ENCODE data around the gene LEAP2. TPM values are rescaled to one million over a fixed set of nuclear protein-coding genes. Genes with fewer than 3 reads are reported as not detected.

Gene LEAP2
- total RNA-seq, 1 experiment from 2014 or later, result 4.5 TPM

GRCh38 chr5:132860742-132861141 is 12.7 kb upstream of the LEAP2 start:
- BruUV-seq (replicated peaks), result no TSS peak
- Histone ChIP-seq H3K4me3 (no peak overlapping the region), H3F3A (ENCODE audit: insufficient read depth, low read depth) (no peaks in the 10 kb centered on the region), H3K4me2 (no peak overlapping the region), H3K27me3 (ENCODE audit: insufficient read depth, low read depth) (no peaks in the 10 kb centered on the region), H3K36me3 (ENCODE audit: low read depth) (no peaks in the 10 kb centered on the region), H2AFZ (no peak overlapping the region), H3K9me2 (ENCODE audit: insufficient read depth) (no peaks in the 10 kb centered on the region), H3K27ac (no peak overlapping the region), H3K4me1 (replicated peaks; ENCODE audit: insufficient read depth) (peaks cover 8% of the 10 kb centered on the region), H3K79me2 (ENCODE audit: low read depth) (no peaks in the 10 kb centered on the region), H3K9me3 (ENCODE audit: insufficient read depth, low read depth) (no peaks in the 10 kb centered on the region), H4K20me1 (ENCODE audit: insufficient read depth) (no peaks in the 10 kb centered on the region)
- no peak for DNase-seq
- TF ChIP-seq CTCF (conservative IDR thresholded peaks at IDR 0.05), result no peak
- TF ChIP-seq EZH2 (IDR thresholded peaks at IDR 0.05; ENCODE audit: low read depth), result no peak
- ChIA-PET CTCF (no interaction called here), POLR2A (ENCODE audit: unreplicated experiment) (no interaction called here)
- intact Hi-C loops (cut with micrococcal nuclease; ENCODE audit: unreplicated experiment), result loop anchor here (10.0 kb wide), 1 partner anchor 796 kb away; the partner anchor contains the start of gene IL3

DNA sequence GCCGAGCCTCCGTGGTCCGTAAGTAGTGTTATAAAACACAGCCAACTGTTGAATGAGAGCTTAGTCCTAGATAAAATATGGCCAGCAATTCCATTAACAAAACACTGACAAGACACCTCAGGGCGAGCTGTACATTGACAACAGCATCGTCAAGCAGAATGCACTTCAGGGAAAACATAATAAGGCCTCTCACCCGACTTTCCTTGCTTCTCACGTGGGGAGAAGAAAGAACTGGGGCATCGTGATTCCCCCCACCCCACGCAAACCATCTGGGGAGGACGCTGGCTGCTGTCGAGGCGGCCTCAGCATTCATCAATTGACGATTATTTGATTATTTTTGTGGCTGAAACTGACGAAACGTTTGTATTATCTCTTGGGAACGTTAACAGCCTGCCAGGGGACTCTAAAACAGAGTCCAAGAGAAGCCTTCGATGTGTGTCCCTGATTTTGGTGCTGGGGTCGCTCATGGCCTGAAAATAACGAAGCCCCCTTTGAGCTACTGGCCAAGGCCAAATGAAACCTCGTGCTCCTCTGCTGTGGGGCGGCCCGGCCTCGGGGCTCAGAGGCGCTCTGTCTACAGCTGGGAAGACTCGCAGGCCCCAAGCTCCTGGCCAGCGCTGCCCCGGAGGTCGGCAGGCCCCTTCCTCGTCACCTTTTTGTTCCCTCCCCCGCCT is 7.7 kb upstream of the LEAP2 start:
- Histone ChIP-seq H4K20me1 (ENCODE audit: insufficient read depth) (no peaks in the 10 kb centered on the region), H3K27ac (peak overlapping the region; percentile 69), H3K4me1 (replicated peaks; ENCODE audit: insufficient read depth) (peaks cover 18% of the 10 kb centered on the region), H3F3A (ENCODE audit: insufficient read depth, low read depth) (peaks cover 20% of the 10 kb centered on the region; the same call in 1 of the 2 replicates), H3K9me2 (ENCODE audit: insufficient read depth) (no peaks in the 10 kb centered on the region), H3K4me2 (peak overlapping the region; percentile 96), H3K27me3 (ENCODE audit: insufficient read depth, low read depth) (no peaks in the 10 kb centered on the region), H2AFZ (peak overlapping the region; percentile 90), H3K9me3 (ENCODE audit: insufficient read depth, low read depth) (no peaks in the 10 kb centered on the region), H3K4me3 (peak overlapping the region; percentile 76), H3K36me3 (ENCODE audit: low read depth) (peaks cover 20% of the 10 kb centered on the region; the same call in 1 of the 2 replicates), H3K79me2 (ENCODE audit: low read depth) (peaks cover 19% of the 10 kb centered on the region)
- TSS peak; percentile 90 for BruUV-seq (replicated peaks)
- ChIA-PET CTCF (interaction anchor here (0.6 to 1.2 kb wide), 4 partner anchors 35 to 247 kb away, joined by 4 to 5 read pairs (median 4); no protein-coding TSS in a partner anchor), POLR2A (ENCODE audit: unreplicated experiment) (interaction anchor here (0.7 to 1.0 kb wide), 2 partner anchors 26 to 146 kb away, joined by 3 to 4 read pairs; no protein-coding TSS in a partner anchor)
- DNase-seq, result no peak
- TF ChIP-seq CTCF (conservative IDR thresholded peaks at IDR 0.05) (no peak), EZH2 (IDR thresholded peaks at IDR 0.05; ENCODE audit: low read depth) (no peak)
- intact Hi-C loops (cut with micrococcal nuclease; ENCODE audit: unreplicated experiment), result loop anchor here (1.0 to 10.0 kb wide), 5 partner anchors 36 to 801 kb away; partner anchors contain the start of genes IL3 and SHROOM1

- H3K4me2 ChIP-seq, result peak within 1 kb of the TSS; percentile 96
- H3K27me3 ChIP-seq (ENCODE audit: insufficient read depth, low read depth), result no peaks in the 10 kb centered on the region
- peak; percentile 96 to 97 for DNase-seq
- H2AFZ ChIP-seq, result peak within 1 kb of the TSS; percentile 90
- H3K79me2 ChIP-seq (ENCODE audit: low read depth), result peaks cover 19% of the 10 kb centered on the region
- H3K9me2 ChIP-seq (ENCODE audit: insufficient read depth), result no peaks in the 10 kb centered on the region
- H3K27ac ChIP-seq, result peak within 1 kb of the TSS; percentile 69
- CTCF ChIA-PET, result interaction anchor here (0.6 to 1.6 kb wide), 5 partner anchors 35 to 464 kb away, joined by 3 to 5 read pairs (median 4); no protein-coding TSS in a partner anchor
- H4K20me1 ChIP-seq (ENCODE audit: insufficient read depth), result no peaks in the 10 kb centered on the region
- H3K36me3 ChIP-seq (ENCODE audit: low read depth), result peaks cover 20% of the 10 kb centered on the region; the same call in 1 of the 2 replicates
- POLR2A ChIA-PET (ENCODE audit: unreplicated experiment), result interaction anchor here (0.6 to 1.0 kb wide), 3 partner anchors 27 to 1185 kb away, joined by 3 to 23 read pairs (median 4); no protein-coding TSS in a partner anchor
- TF ChIP-seq EZH2 (IDR thresholded peaks at IDR 0.05; ENCODE audit: low read depth) (no peak), CTCF (conservative IDR thresholded peaks at IDR 0.05) (peak; percentile 36; the same call in 1 of the 2 replicates)
- no peaks in the 10 kb centered on the region for H3K9me3 ChIP-seq (ENCODE audit: insufficient read depth, low read depth)
- H3F3A ChIP-seq (ENCODE audit: insufficient read depth, low read depth), result peaks cover 24% of the 10 kb centered on the region; the same call in 1 of the 2 replicates
- peak within 1 kb of the TSS; percentile 76 for H3K4me3 ChIP-seq
- intact Hi-C loops (cut with micrococcal nuclease; ENCODE audit: unreplicated experiment), result loop anchor here (1.0 to 10.0 kb wide), 5 partner anchors 36 to 802 kb away; partner anchors contain the start of genes IL3 and SHROOM1
- peaks cover 18% of the 10 kb centered on the region for H3K4me1 ChIP-seq (replicated peaks; ENCODE audit: insufficient read depth)
- no TSS peak for BruUV-seq (replicated peaks)
Observed at GRCh38 chr5:132866342-132867045, 7.0 kb upstream of the LEAP2 start, which contains the start of the genes GDF9 and UQCRQ. Gene GDF9 (minus strand): TSS chr5:132866469. CDS start chr5:132864533, 1,936 bp downstream. Gene UQCRQ (plus strand): TSS chr5:132866642. CDS start chr5:132866882, 240 bp downstream.
